T-cell (primary cell): ENCODE measurements around the gene EMC9. TPM values are rescaled to one million over a fixed set of nuclear protein-coding genes. Genes with fewer than 3 reads are reported as not detected.
A peak's percentile ranks its signal among the peaks of the same experiment; 100 is the strongest.

Source experiments
- ATAC-seq, 4 experiments: fragments of 200-7000 bp in 3 of 4; fragments of 150-1000 bp in 1 of 4; cut with Tn5 transposase; replicated peaks in 1 of 4; 1 replicate in 3 of 4; 2 replicates in 1 of 4; pipeline ENCODE4 v1.10.0; 2021; ENCODE audit warnings: moderate library complexity in 3 of 4, mild to moderate bottlenecking in 2 of 4, moderate number of reproducible peaks in 1 of 4
- CTCF ChIA-PET, 2 donors: fragments of 300-600 bp; sonication (Branson Sonifier 250); formaldehyde crosslinking; loops; one replicate each; lab custom pipeline; 2022; ENCODE audit warnings: antibody characterized with exemption in 2 of 2; lab: Charles Lee
- POLR2A ChIA-PET, 2 donors: fragments of 300-600 bp; sonication (Branson Sonifier 250); formaldehyde crosslinking; loops; one replicate each; lab custom pipeline; 2022; ENCODE audit warnings: antibody characterized with exemption in 2 of 2; lab: Charles Lee
- DNase-seq, 35 experiments: peaks; one replicate each; pipeline versions ENCODE4 v3.0.0 to v3.0.0-alpha.2; 2013 to 2023
- H3K27ac ChIP-seq: one replicate; pipeline ENCODE4 v1.5.1; 2013; ENCODE audit warnings: low read length
- H3K27me3 ChIP-seq, 2 experiments: replicated peaks in 1 of 2; 1 replicate in 1 of 2; 2 replicates in 1 of 2; pipeline versions ENCODE4 v1.6.1 to v1.7.0; 2013; ENCODE audit warnings: low read length in 1 of 2, mixed read lengths in 1 of 2; ENCODE audit not compliant: control insufficient read depth in 2 of 2, insufficient read depth in 2 of 2; ENCODE audit errors: extremely low read depth in 1 of 2
- H3K36me3 ChIP-seq, 2 donors: 1 replicate in 1 of 2; 2 replicates in 1 of 2; pipeline versions ENCODE4 v1.6.1 to v1.7.0; 2013; ENCODE audit warnings: low read length in 1 of 2; ENCODE audit not compliant: control insufficient read depth in 2 of 2, insufficient read depth in 1 of 2; ENCODE audit errors: extremely low read depth in 1 of 2
- H3K4me1 ChIP-seq, 2 experiments: 1 replicate in 1 of 2; 2 replicates in 1 of 2; pipeline versions ENCODE4 v1.6.1 to v1.7.0; 2013; ENCODE audit warnings: low read length in 2 of 2, mixed read lengths in 1 of 2; ENCODE audit not compliant: insufficient read depth in 2 of 2, control insufficient read depth in 1 of 2; ENCODE audit errors: extremely low read depth in 1 of 2
- H3K4me3 ChIP-seq, 2 donors: 1 replicate in 1 of 2; 2 replicates in 1 of 2; pipeline versions ENCODE4 v1.5.1 to v1.7.0; 2013; ENCODE audit warnings: mild to moderate bottlenecking in 2 of 2, low read length in 1 of 2, moderate library complexity in 1 of 2; ENCODE audit not compliant: control insufficient read depth in 1 of 2; ENCODE audit errors: extremely low read depth in 1 of 2
- H3K9me3 ChIP-seq: 2 replicates; pipeline ENCODE4 v1.7.0; 2013
- H3K27ac Mint-ChIP-seq, 2 donors: one replicate each; pipeline ENCODE4 v1.8.0; 2020 to 2021; ENCODE audit warnings: mild to moderate bottlenecking in 2 of 2, mixed read lengths in 2 of 2
- H3K27me3 Mint-ChIP-seq, 2 donors: one replicate each; pipeline ENCODE4 v1.8.0; 2021 to 2022; ENCODE audit warnings: mixed read lengths in 2 of 2
- H3K36me3 Mint-ChIP-seq: one replicate; pipeline ENCODE4 v1.8.0; 2021; ENCODE audit warnings: mixed read lengths
- H3K4me1 Mint-ChIP-seq, 3 donors: one replicate each; pipeline ENCODE4 v1.8.0; 2020 to 2022; ENCODE audit warnings: mixed read lengths in 3 of 3, mild to moderate bottlenecking in 1 of 3
- H3K4me3 Mint-ChIP-seq, 3 donors: one replicate each; pipeline ENCODE4 v1.8.0; 2020 to 2022; ENCODE audit warnings: mild to moderate bottlenecking in 3 of 3, mixed read lengths in 3 of 3, moderate library complexity in 3 of 3
- H3K9me3 Mint-ChIP-seq, 3 donors: one replicate each; pipeline ENCODE4 v1.8.0; 2020 to 2022; ENCODE audit warnings: mixed read lengths in 3 of 3
- WGBS: methylation state at CpG from one replicate; pipeline ENCODE4 v1.1.5; 2013; ENCODE audit warnings: missing lambda C conversion rate; ENCODE audit not compliant: insufficient coverage; 5-methylcytosine and 5-hydroxymethylcytosine counted together
- total RNA-seq, 35 experiments: library from RNA in 6 of 35; stranded (reverse) in 6 of 35; fragments of 120-200 nt in 1 of 35; gene quantifications; one replicate each; pipeline versions ENCODE4 v1.2.1 to v1.2.4 and lab custom pipeline; 2013 to 2026

The EMC9 gene
- total RNA-seq, 5 donors from 2014 or later (not counting 1 experiment from before 2014, with no cell fraction given) = 9.3 to 29.8 (median 20.8) TPM

- H3K4me3 ChIP-seq = no peak overlapping the region
- H3K4me1 Mint-ChIP-seq = peaks cover 0 to 11% (median under 1%) of the 10 kb centered on the region in 3 donors
- 100% methylated on average over 1 of the region's 12 CpGs for WGBS
- peaks cover 40% of the 10 kb centered on the region for H3K36me3 Mint-ChIP-seq
- no peaks in the 10 kb centered on the region for H3K4me1 ChIP-seq
- H3K27ac ChIP-seq = no peak overlapping the region
- ChIA-PET CTCF (interaction anchor here in 1 of 2 donors (0.5 kb wide), 1 partner anchor 1167 kb away, joined by 4 read pairs; no protein-coding TSS in a partner anchor), POLR2A (no interaction called here)
- no peaks in the 10 kb centered on the region for H3K9me3 Mint-ChIP-seq
- H3K4me3 Mint-ChIP-seq = no peak overlapping the region
- H3K9me3 ChIP-seq = no peaks in the 10 kb centered on the region
- no peaks in the 10 kb centered on the region for H3K27me3 Mint-ChIP-seq
- DNase-seq (no peak), ATAC-seq (no peak)
- H3K27ac Mint-ChIP-seq = peak overlapping the region in 1 of 2 donors; percentile 28
- H3K27me3 ChIP-seq = no peaks in the 10 kb centered on the region
- H3K36me3 ChIP-seq = peaks cover 28 to 72% of the 10 kb centered on the region in 2 donors
Measured at GRCh38 chr14:24178399-24179178, 37.2 kb upstream of the EMC9 start.

- Histone ChIP-seq H3K36me3 (peaks cover 25 to 65% of the 10 kb centered on the region in 2 donors), H3K27ac (no peak overlapping the region), H3K9me3 (no peaks in the 10 kb centered on the region), H3K4me3 (no peak overlapping the region), H3K4me1 (peaks cover 0 to 3% of the 10 kb centered on the region in 2 experiments), H3K27me3 (no peaks in the 10 kb centered on the region)
- CTCF ChIA-PET = interaction anchor here in 1 of 2 donors (0.5 kb wide), 1 partner anchor 1167 kb away, joined by 4 read pairs; no protein-coding TSS in a partner anchor
- ATAC-seq (no peak), DNase-seq (no peak)
- POLR2A ChIA-PET = no interaction called here
- Mint-ChIP-seq H3K36me3 (peaks cover 39% of the 10 kb centered on the region), H3K27me3 (no peaks in the 10 kb centered on the region), H3K27ac (no peak overlapping the region), H3K4me3 (no peak overlapping the region), H3K4me1 (peaks cover 3 to 18% (median 7%) of the 10 kb centered on the region in 3 donors), H3K9me3 (no peaks in the 10 kb centered on the region)
- 98% methylated on average over 5 of the region's 14 CpGs for WGBS
Measured at GRCh38 chr14:24177891-24178290, 36.5 kb upstream of the EMC9 start.

GRCh38 chr14:24177041-24177825, 35.8 kb upstream of the EMC9 start:
- no peaks in the 10 kb centered on the region for H3K9me3 ChIP-seq
- Mint-ChIP-seq H3K27ac (peak overlapping the region in 1 of 2 donors; percentile 36), H3K27me3 (no peaks in the 10 kb centered on the region), H3K36me3 (peaks cover 34% of the 10 kb centered on the region), H3K4me3 (no peak overlapping the region), H3K4me1 (peaks cover 6 to 21% (median 10%) of the 10 kb centered on the region in 3 donors), H3K9me3 (no peaks in the 10 kb centered on the region)
- H3K4me1 ChIP-seq = peaks cover 0 to 9% of the 10 kb centered on the region in 2 experiments
- H3K27me3 ChIP-seq = no peaks in the 10 kb centered on the region
- H3K36me3 ChIP-seq = peaks cover 25 to 58% of the 10 kb centered on the region in 2 donors
- no peak for ATAC-seq
- WGBS = 100% methylated on average over 1 of the region's 12 CpGs
- CTCF ChIA-PET = no interaction called here
- DNase-seq = no peak
- H3K27ac ChIP-seq = no peak overlapping the region
- POLR2A ChIA-PET = no interaction called here
- no peak overlapping the region for H3K4me3 ChIP-seq

GRCh38 chr14:24176599-24176998, 35.2 kb upstream of the EMC9 start:
- no peak overlapping the region for H3K4me3 Mint-ChIP-seq
- no peak overlapping the region for H3K27ac Mint-ChIP-seq
- H3K36me3 Mint-ChIP-seq = peaks cover 30% of the 10 kb centered on the region
- ATAC-seq (no peak), DNase-seq (no peak)
- 100% methylated on average over 5 of the region's 5 CpGs for WGBS
- no peaks in the 10 kb centered on the region for H3K9me3 ChIP-seq
- peaks cover 8 to 26% (median 11%) of the 10 kb centered on the region in 3 donors for H3K4me1 Mint-ChIP-seq
- H3K4me3 ChIP-seq = no peak overlapping the region
- no peaks in the 10 kb centered on the region for H3K9me3 Mint-ChIP-seq
- no peaks in the 10 kb centered on the region for H3K27me3 Mint-ChIP-seq
- ChIA-PET CTCF (interaction anchor here in 1 of 2 donors (0.7 kb wide), 1 partner anchor 68 kb away, joined by 3 read pairs; no protein-coding TSS in a partner anchor), POLR2A (no interaction called here)
- peaks cover 20 to 52% of the 10 kb centered on the region in 2 donors for H3K36me3 ChIP-seq
- no peaks in the 10 kb centered on the region for H3K27me3 ChIP-seq
- peaks cover 2 to 16% of the 10 kb centered on the region in 2 experiments for H3K4me1 ChIP-seq
- no peak overlapping the region for H3K27ac ChIP-seq

GRCh38 chr14:24172871-24173281, 31.5 kb upstream of the EMC9 start:
- Histone ChIP-seq H3K4me1 (peaks cover 2 to 28% of the 10 kb centered on the region in 2 experiments), H3K4me3 (no peak overlapping the region), H3K27me3 (no peaks in the 10 kb centered on the region), H3K27ac (no peak overlapping the region), H3K36me3 (peaks cover 4 to 26% of the 10 kb centered on the region in 2 donors), H3K9me3 (no peaks in the 10 kb centered on the region)
- ChIA-PET POLR2A (interaction anchor here in 1 of 2 donors (0.9 kb wide), 1 partner anchor 12 kb away, joined by 3 read pairs; the partner anchor contains the start of gene IRF9), CTCF (interaction anchor here in 1 of 2 donors (0.5 kb wide), 1 partner anchor 12 kb away, joined by 3 read pairs; the partner anchor contains the start of gene IRF9)
- 85% methylated on average over 13 of the region's 20 CpGs for WGBS
- peaks cover 22 to 44% (median 29%) of the 10 kb centered on the region in 3 donors for H3K4me1 Mint-ChIP-seq
- ATAC-seq (no peak), DNase-seq (peak in 1 of 35 experiments; percentile 25)
- peak overlapping the region; percentile 41 to 87 for H3K27ac Mint-ChIP-seq
- H3K27me3 Mint-ChIP-seq = no peaks in the 10 kb centered on the region
- H3K9me3 Mint-ChIP-seq = no peaks in the 10 kb centered on the region
- peaks cover 24% of the 10 kb centered on the region for H3K36me3 Mint-ChIP-seq
- peak overlapping the region in 2 of 3 donors; percentile 86 to 91 for H3K4me3 Mint-ChIP-seq
